DLD1 (cell line): ENCODE results near the gene PTCD1.

Source experiments
- in situ Hi-C: cut with HindIII; loops from 2 replicates; pipeline ENCODE4 v1.10.0; 2017; ENCODE audit warnings: low sequenced_read_pairs

Gene PTCD1, protein sequence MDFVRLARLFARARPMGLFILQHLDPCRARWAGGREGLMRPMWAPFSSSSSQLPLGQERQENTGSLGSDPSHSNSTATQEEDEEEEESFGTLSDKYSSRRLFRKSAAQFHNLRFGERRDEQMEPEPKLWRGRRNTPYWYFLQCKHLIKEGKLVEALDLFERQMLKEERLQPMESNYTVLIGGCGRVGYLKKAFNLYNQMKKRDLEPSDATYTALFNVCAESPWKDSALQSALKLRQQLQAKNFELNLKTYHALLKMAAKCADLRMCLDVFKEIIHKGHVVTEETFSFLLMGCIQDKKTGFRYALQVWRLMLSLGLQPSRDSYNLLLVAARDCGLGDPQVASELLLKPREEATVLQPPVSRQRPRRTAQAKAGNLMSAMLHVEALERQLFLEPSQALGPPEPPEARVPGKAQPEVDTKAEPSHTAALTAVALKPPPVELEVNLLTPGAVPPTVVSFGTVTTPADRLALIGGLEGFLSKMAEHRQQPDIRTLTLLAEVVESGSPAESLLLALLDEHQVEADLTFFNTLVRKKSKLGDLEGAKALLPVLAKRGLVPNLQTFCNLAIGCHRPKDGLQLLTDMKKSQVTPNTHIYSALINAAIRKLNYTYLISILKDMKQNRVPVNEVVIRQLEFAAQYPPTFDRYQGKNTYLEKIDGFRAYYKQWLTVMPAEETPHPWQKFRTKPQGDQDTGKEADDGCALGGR

DNA sequence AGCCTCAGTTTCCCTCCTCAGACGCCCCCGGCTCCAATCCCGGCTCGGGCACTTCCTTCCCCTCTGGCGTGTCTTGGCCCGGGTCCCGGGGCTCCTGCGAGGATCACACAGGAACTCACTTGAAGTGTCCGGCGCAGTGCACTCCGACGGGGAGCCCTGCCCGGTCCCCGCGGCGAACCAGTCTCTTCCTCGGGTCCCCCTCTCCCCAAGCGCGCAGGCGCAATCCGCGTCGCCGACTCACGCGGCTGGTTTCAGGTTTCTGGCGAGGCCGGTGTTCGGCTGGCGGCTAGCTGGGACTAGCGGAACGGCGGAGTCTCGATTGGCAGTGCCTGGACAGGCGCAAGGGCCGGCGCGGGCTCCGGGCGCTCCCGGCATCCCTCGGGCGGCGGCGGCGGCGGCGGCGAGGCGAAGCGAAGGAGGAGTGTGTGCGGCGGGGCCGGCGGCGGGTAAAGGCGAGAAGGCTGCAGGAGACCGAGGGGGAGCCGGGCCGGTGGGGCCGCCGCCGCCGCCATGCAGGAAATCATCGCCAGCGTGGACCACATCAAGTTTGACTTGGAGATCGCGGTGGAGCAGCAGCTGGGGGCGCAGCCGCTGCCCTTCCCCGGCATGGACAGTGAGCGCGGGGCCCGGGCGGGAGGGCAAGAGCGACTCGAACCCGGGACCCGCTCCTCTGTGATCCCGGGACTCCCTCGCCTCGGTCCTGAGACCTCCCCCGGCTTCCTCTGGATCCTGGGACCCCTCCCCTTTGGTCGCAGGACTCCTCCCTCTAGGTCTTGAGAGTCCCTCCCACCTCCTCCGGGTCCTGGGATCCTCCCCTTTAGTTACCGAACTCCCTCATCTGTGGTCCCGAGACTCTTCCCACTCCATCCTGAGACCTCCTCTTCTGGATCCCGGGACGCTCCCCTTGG is at the start of gene PTCD1, which contains the start of gene CPSF4:
Gene PTCD1 (minus strand): TSS at position 226 of the 908 bp plus-strand sequence. CDS start 3,556 bp downstream, outside the sequence.
Gene CPSF4 (plus strand): TSS at position 371 of the 908 bp plus-strand sequence. CDS start 140 bp downstream, at position 511.
- in situ Hi-C loops = no loop called here

GRCh38 chr7:99485094-99485493 is 46.5 kb upstream of the PTCD1 start:
- in situ Hi-C loops = no loop called here

DNA sequence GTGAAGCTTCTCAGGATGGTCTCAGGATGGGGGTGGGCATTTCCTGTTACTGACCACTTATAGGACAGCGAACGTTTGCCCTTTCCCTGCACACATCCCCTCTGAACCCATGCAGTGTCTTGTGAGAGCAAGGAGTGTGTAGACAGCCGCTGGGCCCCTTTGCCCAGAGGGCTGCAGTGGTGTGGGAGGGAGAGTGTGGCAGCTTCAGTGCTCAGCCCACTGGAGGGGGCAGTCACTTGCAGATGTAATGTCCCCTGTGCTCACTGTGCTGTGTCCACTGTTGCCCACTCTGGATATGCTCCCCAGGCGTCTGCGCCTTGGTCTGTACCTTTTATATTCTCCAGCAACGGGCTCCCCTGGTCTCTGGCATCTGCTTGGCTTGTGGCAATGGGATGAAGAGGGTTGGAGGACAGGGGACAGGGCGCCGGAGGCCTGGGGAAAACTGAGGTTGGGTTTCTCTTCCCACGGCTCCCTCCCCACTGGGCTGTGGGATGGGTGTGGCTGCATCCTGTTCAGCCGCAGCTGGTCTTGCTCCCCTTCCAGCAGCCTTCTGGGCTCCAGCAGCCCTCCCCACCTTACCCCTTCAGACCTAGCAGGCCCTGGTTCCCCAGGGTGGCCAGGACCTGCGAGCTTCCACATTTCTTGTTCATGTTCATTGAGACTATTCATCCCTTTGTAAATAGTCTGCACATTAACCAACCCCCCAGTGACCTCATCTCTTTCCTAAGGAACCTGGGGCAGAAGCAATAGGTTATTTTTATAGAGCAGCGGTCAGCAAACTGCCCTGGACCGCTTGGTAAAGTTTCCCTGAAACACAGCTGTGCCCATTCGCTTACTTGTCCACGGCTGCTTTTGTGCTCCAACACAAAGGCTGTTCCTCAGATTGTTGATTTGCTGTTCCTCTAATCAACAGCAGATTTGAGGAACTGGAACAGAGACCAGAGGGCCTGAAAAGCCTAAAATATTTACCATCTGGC is 40.2 kb upstream of the PTCD1 start:
- in situ Hi-C loops = no loop called here

GRCh38 chr7:99476107-99476506 is 37.5 kb upstream of the PTCD1 start:
- in situ Hi-C loops = no loop called here

DNA sequence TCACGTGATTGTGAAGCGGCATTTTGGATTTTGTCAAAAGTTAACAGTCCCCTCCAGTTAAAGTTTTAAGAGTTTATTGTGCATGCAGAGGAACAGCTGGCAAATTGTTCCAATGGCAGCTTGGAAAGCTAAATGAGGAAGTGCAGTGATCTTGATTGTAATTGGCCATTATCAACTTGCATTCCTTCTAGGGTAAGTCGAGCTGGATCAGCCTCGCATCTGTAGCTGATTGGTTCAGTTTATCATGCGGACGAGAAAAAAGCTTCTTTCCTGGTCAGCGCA is 34.7 kb upstream of the PTCD1 start:
- in situ Hi-C loops = no loop called here

DNA sequence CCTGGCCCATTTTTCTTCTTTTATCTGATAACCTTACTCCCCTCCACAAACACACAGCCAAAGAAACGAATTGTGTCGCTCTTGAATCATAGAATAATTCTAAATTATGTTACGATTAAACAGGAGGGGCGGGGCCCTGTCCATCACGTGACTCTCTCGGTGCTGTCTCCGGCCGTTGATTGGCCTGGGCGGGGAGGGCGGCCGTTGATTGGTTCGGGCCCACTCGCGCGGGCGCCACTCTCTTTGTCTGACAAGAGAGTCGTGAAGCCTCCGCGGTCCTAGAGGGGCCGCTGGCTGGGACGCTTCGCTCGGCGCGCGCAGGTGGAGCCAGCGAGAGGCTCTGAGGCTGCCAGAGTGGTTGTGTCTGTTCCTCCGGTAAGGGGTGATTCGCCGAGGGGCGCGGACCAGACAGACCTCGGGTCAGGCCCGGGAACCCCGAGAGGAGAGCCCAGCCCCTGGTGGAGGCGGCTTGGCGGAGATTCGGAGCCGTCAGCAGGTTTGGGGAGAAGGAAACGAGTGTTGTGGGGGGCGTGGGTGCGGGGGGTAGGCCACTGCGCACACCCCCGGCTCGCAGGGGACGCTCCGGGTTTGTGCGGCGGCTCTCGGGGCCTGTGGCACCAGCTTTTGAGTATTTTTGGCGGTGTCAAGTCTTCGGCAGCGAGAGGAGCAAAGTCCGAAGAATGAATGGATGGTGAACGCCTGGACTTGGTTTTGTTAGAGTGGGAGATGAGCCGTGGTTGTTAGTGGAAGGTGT is 34.1 kb upstream of the PTCD1 start, which contains the start of gene ZNF789:
Gene ZNF789 (plus strand): TSS at position 330 of the 754 bp plus-strand sequence. CDS start 3,567 bp downstream, outside the sequence.
- in situ Hi-C loops = no loop called here

- in situ Hi-C loops = no loop called here
These were observed 30.9 kb upstream of the PTCD1 start for GRCh38 chr7:99469381-99470065.

DNA sequence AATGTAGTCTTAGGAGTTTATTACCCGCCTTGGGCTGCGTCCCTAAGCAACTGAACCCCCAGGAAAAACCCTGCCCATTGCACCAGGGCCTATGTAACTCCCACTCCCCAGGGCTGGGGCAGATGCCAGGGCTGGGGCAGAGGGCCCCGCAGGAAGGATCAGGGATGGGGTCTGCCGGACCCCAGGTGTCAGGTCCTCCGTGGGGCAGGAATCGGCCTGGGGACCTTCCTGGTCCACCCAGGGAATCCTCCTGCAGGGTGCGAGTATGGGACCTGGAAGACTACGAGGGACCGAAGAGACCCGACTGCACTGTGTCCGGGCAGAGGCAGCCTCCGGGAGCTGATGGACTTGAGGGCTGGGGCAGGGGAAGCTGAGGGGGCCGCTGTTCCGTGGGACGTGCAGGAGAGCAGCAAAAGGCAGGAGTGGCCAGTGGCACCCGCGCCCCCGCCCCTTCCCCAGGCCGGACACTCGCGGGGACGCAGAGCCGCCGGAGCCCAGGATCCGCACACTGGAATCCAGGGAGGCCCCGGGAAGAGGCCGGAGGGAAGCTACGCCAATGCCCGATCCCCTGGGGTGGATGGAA is 29.8 kb upstream of the PTCD1 start:
- in situ Hi-C loops = no loop called here

DNA sequence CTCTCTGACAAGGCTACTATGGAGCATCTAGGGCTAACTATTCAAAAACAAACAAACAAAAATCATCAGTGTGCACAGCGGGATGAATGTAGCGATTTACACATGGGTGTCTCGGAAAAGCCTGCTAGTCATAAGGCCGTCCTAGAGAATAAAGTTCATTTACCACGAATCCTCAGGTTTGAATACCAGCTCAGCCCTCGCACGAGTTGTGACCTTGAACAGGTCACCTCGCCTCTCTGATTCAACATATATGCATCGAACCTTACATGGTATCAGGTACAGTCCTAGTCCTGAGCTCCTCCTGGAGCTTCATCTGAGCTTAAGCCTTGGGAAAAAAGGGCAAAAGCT is 26.8 kb upstream of the PTCD1 start:
- in situ Hi-C loops = no loop called here

DNA sequence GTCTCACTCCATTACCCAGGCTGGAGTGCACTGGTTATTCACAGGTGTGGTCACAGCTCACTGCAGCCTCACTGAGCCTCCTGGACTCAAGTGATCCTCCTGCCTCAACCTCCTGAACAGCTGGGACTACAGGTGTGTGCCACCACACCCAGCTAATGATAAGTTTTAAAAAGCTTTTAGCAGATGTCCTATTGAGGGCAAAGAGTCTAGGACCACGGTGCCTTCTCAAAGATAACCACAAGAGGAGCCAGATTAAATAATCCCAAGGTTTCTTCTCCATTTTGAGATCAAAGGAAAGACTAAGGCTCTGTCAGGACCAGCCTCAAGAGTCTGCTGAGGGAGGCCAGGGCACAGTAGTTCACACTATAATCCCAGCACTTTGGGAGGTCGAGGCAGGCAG is 22.6 kb upstream of the PTCD1 start:
- in situ Hi-C loops = no loop called here

DNA sequence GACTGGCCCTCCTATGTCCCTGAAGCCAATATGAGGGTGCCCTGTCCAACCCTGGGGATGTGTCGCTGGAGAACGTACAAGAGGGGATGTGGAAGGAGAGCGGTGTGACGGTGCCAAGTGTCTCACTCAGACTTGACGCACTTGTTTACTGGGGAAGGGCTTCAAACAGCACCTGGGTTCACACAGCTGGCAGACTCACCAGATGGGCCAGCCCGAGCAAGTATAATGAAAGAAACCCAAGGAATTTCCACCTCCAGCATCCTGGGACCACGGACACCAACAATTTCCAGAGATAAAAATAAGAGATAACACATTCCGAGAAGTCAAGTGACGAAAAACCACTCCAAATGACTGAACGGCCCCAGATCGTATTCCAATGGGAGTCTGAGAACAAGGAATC is 22.1 kb upstream of the PTCD1 start:
- in situ Hi-C loops = no loop called here

DNA sequence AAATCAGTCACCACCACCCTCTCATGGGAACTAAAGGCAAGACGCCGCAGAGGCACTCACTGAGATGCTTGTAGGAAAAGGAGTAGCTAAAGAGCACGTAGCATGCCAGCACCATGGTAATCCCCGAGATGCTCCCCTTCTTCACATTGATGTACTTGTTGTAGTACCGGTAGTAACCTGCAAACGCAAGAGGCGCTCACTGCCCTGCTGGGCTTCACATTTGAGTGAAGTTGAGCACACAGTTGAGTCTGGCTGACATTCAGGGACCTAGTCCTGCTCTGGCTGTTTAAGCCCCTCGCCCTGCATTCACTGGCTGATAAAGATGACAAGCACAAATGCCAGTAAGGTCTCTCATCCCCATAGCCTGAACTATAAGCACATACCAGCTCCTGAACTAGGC is 20.5 kb upstream of the PTCD1 start:
- in situ Hi-C loops = no loop called here

DNA sequence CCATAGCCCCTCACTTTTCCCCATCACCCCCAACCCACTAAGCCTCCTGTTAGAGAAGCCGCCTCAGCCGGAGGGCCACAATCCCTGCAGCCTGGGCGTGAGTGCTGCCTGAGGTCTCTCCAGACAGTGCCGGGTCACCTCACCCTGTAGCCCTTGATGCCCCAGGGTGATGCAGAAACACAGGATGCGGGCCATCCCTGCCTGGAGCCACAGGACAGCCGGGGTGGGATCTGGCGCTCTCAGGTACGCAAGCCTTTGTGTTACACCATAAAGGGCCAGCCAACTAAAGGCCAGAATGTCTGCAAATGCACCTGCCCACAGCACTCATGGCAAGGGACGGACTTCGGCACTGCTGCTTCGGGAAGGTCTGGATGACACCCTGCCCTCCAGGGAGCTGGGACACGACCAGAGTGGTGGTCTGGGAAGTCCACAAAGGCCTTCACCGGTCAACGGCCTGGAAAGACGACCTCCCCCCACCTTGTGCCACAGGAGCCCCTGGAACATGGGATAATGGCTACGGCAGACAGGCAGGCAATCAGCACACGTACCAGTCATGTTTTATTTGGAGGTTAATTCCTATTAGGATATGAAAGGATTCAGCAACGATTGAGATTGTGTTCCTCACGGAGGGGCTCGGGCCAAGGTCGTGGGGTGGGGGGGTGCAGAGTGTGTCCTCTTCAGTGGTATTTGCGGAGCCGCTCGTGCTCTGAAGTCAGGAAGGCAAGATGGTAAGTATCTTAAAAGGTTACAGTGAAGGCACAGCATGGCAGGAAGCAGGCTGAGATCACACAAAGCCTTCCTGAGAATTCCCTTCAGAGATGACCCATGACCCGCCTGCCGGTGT is 19.3 kb upstream of the PTCD1 start:
- in situ Hi-C loops = no loop called here

DNA sequence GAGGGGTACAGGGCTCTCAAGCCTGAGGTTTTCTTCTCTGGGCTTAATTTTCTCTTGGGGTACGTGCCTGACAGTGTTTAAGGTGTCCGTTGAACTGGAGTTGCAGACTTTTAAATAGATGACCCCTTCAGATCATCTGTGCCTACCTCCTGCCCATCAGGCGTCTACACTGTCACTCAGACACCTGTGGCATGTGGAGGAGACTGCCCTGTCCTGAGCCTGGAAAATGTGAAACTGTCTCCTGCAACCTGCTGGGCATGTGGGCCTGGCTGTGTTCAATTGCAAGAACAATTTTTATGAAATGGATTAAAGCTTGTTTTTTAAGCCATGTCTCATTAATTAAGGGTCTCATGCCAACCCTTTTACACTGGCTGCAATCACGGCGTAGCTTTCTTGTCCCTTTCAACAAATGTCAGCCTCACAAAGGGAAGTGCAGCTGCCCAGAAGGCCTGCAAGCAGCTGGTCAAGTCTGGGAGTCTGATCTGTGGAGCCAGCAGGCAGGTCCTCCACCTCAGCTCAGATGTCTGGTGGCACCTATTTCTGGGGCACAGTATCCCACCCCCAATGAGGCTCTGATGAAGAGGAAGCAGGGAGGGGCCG is 18.6 kb upstream of the PTCD1 start:
- in situ Hi-C loops = no loop called here

GRCh38 chr7:99456288-99456687 is 17.7 kb upstream of the PTCD1 start:
- in situ Hi-C loops = no loop called here

- in situ Hi-C loops = no loop called here
These were observed 17.3 kb upstream of the PTCD1 start for GRCh38 chr7:99455874-99456273.

- in situ Hi-C loops = no loop called here
These were observed 14.5 kb upstream of the PTCD1 start for GRCh38 chr7:99453105-99453504.
